GM18909 (cell line): ENCODE results near the gene TST.

ENCODE experiments used
- ATAC-seq: cut with Tn5 transposase; IDR thresholded peaks from one replicate; pipeline ENCODE4 v1.9.1; 2021; ENCODE audit warnings: mild to moderate bottlenecking; ENCODE audit not compliant: unreplicated experiment, poor library complexity

TST gene

GRCh38 chr22:37016134-37016910 lies 2.9 kb downstream of the TST start:
- ATAC-seq, result no peak

- ATAC-seq, result no peak
Observed at GRCh38 chr22:37015587-37015878, 3.7 kb downstream of the TST start.

- ATAC-seq, result no peak
Observed at GRCh38 chr22:37014835-37015586, 4.2 kb downstream of the TST start.

- no peak for ATAC-seq
Observed at GRCh38 chr22:37014415-37014806, 4.8 kb downstream of the TST start.

- no peak for ATAC-seq
Observed at GRCh38 chr22:37012956-37013355, 6.3 kb downstream of the TST start.

GRCh38 chr22:37012262-37012904 lies 6.9 kb downstream of the TST start:
- ATAC-seq, result no peak

- ATAC-seq, result no peak
Observed at GRCh38 chr22:37011472-37011871, 7.8 kb downstream of the TST start.

GRCh38 chr22:37010976-37011375 lies 8.3 kb downstream of the TST start:
- ATAC-seq, result no peak

- ATAC-seq, result no peak
Observed at GRCh38 chr22:37010174-37010573, 9.1 kb downstream of the TST start.

- ATAC-seq, result no peak
Observed at GRCh38 chr22:37009490-37009889, 9.8 kb downstream of the TST start.

- no peak for ATAC-seq
Observed at GRCh38 chr22:37008365-37008764, 10.9 kb downstream of the TST start.

GRCh38 chr22:37007651-37008050 lies 11.6 kb downstream of the TST start:
- ATAC-seq, result no peak

- ATAC-seq, result no peak
Observed at GRCh38 chr22:37002633-37003032, 16.6 kb downstream of the TST start.

GRCh38 chr22:37001826-37002225 lies 17.4 kb downstream of the TST start:
- ATAC-seq, result no peak

- ATAC-seq, result no peak
Observed at GRCh38 chr22:37000676-37001534, 18.3 kb downstream of the TST start.

- no peak for ATAC-seq
Observed at GRCh38 chr22:36999463-36999862, 19.8 kb downstream of the TST start.

GRCh38 chr22:36998620-36999351 lies 20.5 kb downstream of the TST start:
- no peak for ATAC-seq

- no peak for ATAC-seq
Observed at GRCh38 chr22:36997746-36998145, 21.5 kb downstream of the TST start.

GRCh38 chr22:36991206-36991605 lies 28.0 kb downstream of the TST start:
- ATAC-seq, result no peak

- no peak for ATAC-seq
Observed at GRCh38 chr22:36990457-36990856, 28.8 kb downstream of the TST start.
